Mucosa of descending colon (tissue), 3 donors: ENCODE data around the gene SKOR1. TPM values are rescaled to one million over a fixed set of nuclear protein-coding genes. Genes with fewer than 3 reads are reported as not detected.
A peak's percentile ranks its signal among the peaks of the same experiment; 100 is the strongest.

Source experiments
- ATAC-seq: fragments of 200-7000 bp; cut with Tn5 transposase; one replicate; pipeline ENCODE4 v1.9.1; 2020; ENCODE audit warnings: mild to moderate bottlenecking, moderate library complexity
- DNase-seq, 3 donors: peaks; one replicate each; pipeline ENCODE4 v3.0.0-alpha.2; 2020
- H3K36me3 ChIP-seq: fragments of 200-600 bp; one replicate; pipeline ENCODE4 v1.8.0; 2021; ENCODE audit warnings: low read depth, mild to moderate bottlenecking
- H3K4me1 ChIP-seq: fragments of 200-600 bp; one replicate; pipeline ENCODE4 v1.8.0; 2021; ENCODE audit warnings: low read depth, mild to moderate bottlenecking
- H3K4me3 ChIP-seq: fragments of 200-600 bp; one replicate; pipeline ENCODE4 v1.8.0; 2021; ENCODE audit warnings: mild to moderate bottlenecking
- H3K9me3 ChIP-seq: fragments of 200-600 bp; one replicate; pipeline ENCODE4 v1.8.0; 2021; ENCODE audit warnings: mild to moderate bottlenecking
- CTCF ChIP-seq: fragments of 200-600 bp; IDR thresholded peaks from one replicate; pipeline ENCODE4 v1.8.0; 2022; ENCODE audit warnings: antibody characterized with exemption, mild to moderate bottlenecking
- intact Hi-C, 2 donors: fragments of 100-400 bp; cut with DNase I in 1 of 2; cut with micrococcal nuclease in 1 of 2; formaldehyde crosslinking; loops; one replicate each; pipeline versions ENCODE4 v1.11.0 to v1.11.1; 2022; cut with DNase I, micrococcal nuclease
- total RNA-seq, 3 donors: library from RNA; stranded (reverse); fragmentation: NEBNext Ultra II Directional in 2 of 3; extraction: Animal tissue kit (Norgen Biotek cat#: 25700) in 2 of 3; gene quantifications; one replicate each; pipeline versions ENCODE4 v1.2.1 to v1.2.4, GENCODE V29; 2021 to 2023
- donor health status: DM: no; HTN: no; CAD: no; lungs with moderate emphysema.
- donor health status: DM: no; HTN: no; CAD: no.
- donor health status: DM: no; HTN: yes; CAD: no.

SKOR1 gene
- total RNA-seq, 3 donors from 2014 or later, result 0.34 to 0.63 (median 0.58) TPM

GRCh38 chr15:67824197-67824968 is 926 bp upstream of the SKOR1 start:
- H3K4me3 ChIP-seq, result no peak overlapping the region
- intact Hi-C loops, result no loop called here
- ATAC-seq (no peak), DNase-seq (no peak)
- H3K4me1 ChIP-seq, result peaks cover 37% of the 10 kb centered on the region
- no peaks in the 10 kb centered on the region for H3K36me3 ChIP-seq
- no peak for TF ChIP-seq CTCF
- no peaks in the 10 kb centered on the region for H3K9me3 ChIP-seq

GRCh38 chr15:67825881-67826716 is 790 bp downstream of the SKOR1 start:
- intact Hi-C loops, result no loop called here
- ATAC-seq, result no peak
- TF ChIP-seq CTCF, result no peak
- H3K4me3 ChIP-seq, result no peak overlapping the region
- no peak for DNase-seq
- H3K9me3 ChIP-seq, result no peaks in the 10 kb centered on the region
- H3K36me3 ChIP-seq, result no peaks in the 10 kb centered on the region
- peaks cover 41% of the 10 kb centered on the region for H3K4me1 ChIP-seq

GRCh38 chr15:67826717-67827561 is 1.6 kb downstream of the SKOR1 start:
- ATAC-seq, result peak; percentile 21
- H3K4me3 ChIP-seq, result no peak overlapping the region
- H3K36me3 ChIP-seq, result no peaks in the 10 kb centered on the region
- intact Hi-C loops, result no loop called here
- no peak for TF ChIP-seq CTCF
- peaks cover 41% of the 10 kb centered on the region for H3K4me1 ChIP-seq
- DNase-seq, result no peak
- no peaks in the 10 kb centered on the region for H3K9me3 ChIP-seq

GRCh38 chr15:67827562-67828277 is 2.4 kb downstream of the SKOR1 start:
- DNase-seq, result no peak
- H3K36me3 ChIP-seq, result no peaks in the 10 kb centered on the region
- H3K4me3 ChIP-seq, result no peak overlapping the region
- intact Hi-C loops, result no loop called here
- H3K9me3 ChIP-seq, result no peaks in the 10 kb centered on the region
- no peak for ATAC-seq
- H3K4me1 ChIP-seq, result peaks cover 46% of the 10 kb centered on the region
- no peak for TF ChIP-seq CTCF
